ENCODE data around the gene AKAP6. TPM values are rescaled to one million over a fixed set of nuclear protein-coding genes. Genes with fewer than 3 reads are reported as not detected.

The AKAP6 gene
- polyA plus RNA-seq, 3 donors: 2.0 to 3.3 (median 2.7) TPM

DNA sequence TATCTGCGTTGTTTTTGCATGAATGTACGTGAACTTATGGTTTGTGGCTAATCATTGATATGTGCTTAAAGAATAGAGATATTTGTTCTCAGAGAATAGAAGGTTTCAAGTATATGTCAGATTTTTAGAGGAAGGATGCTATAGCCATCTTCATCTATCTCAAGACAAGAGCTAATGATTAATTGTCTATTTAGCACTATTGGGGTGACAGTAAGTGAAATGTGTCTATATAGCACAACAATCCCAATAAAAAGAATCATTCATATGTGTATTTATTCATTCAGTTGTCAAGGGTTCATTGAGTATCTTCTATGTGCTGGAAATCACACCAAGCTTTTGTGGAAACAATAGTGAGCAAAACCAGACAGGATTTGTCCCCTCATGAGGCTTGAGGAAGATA lies 310.1 kb downstream of the AKAP6 start:
- DNase-seq (ENCODE audit: low read depth in 3 of 3, low spot score in 2 of 3): no peak

GRCh38 chr14:32645551-32645950 lies 316.5 kb downstream of the AKAP6 start:
- no peak for DNase-seq (ENCODE audit: low read depth in 3 of 3, low spot score in 2 of 3)

DNA sequence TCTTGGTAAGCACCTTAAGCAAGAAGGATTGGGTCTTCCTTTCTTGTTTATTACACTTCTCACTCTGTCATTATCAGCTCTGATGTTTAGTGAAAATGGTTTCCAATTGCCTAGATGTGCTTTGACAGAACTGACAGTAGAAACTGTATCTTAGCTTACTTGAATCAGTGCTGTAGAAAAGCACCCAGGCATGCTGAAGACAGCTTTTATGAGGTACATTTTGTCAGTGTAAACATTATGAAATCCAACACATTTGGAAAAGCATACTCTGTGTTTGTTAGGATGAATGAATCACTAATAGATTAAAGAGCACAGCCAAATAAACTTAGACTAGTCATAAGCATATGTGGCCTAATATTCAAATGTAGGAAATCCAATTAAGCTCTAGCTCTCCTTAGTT lies 319.3 kb downstream of the AKAP6 start:
- no peak for DNase-seq (ENCODE audit: low read depth in 3 of 3, low spot score in 2 of 3)

DNA sequence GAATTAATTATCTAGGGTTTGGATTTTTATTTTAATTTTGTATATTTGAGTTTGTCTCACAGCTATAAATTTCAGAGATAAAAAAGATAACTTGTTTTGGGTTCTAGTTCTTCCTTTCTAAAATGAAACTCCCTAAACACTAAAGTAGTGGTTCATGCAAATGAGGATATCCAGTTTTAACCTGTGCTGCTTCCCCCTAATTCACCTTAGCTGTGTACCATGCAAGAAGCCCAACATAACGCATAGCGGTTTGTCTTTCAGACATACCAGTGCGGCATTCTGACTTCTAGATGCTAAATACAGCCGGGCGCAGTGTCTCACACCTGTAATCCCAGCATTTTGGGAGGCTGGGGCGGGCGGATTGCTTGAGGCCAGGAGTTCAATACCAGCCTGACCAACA lies 320.9 kb downstream of the AKAP6 start:
- no peak for DNase-seq (ENCODE audit: low read depth in 3 of 3, low spot score in 2 of 3)

DNA sequence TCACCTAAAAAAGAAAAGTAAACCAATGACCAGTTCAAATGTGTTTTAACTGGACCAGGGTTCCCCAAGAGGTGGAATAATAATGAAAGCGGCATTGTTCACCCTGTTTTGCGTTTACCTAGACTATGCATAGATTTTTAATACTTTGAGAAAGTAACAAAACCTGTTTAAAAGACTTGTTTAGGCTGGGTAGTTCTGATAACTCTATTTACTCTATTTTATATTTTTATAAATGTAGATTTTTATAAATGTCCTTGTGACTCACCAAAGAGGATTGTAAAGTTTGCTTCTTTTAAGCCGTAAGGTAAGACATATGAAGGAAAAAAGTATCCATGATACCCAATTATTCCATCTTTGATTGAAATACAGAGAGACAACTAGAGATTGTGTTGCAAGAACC lies 321.6 kb downstream of the AKAP6 start:
- DNase-seq (ENCODE audit: low read depth in 3 of 3, low spot score in 2 of 3): no peak

- no peak for DNase-seq (ENCODE audit: low read depth in 3 of 3, low spot score in 2 of 3)
Observed at GRCh38 chr14:32654106-32654505, 325.0 kb downstream of the AKAP6 start.

- DNase-seq (ENCODE audit: low read depth in 3 of 3, low spot score in 2 of 3): no peak
Observed at GRCh38 chr14:32656601-32657000, 327.5 kb downstream of the AKAP6 start.

GRCh38 chr14:32657081-32657480 lies 328.0 kb downstream of the AKAP6 start:
- no peak for DNase-seq (ENCODE audit: low read depth in 3 of 3, low spot score in 2 of 3)

GRCh38 chr14:32661216-32661615 lies 332.1 kb downstream of the AKAP6 start:
- DNase-seq (ENCODE audit: low read depth in 3 of 3, low spot score in 2 of 3): no peak

GRCh38 chr14:32662211-32662610 lies 333.1 kb downstream of the AKAP6 start:
- no peak for DNase-seq (ENCODE audit: low read depth in 3 of 3, low spot score in 2 of 3)

- no peak for DNase-seq (ENCODE audit: low read depth in 3 of 3, low spot score in 2 of 3)
Observed at GRCh38 chr14:32666308-32666707, 337.2 kb downstream of the AKAP6 start.

GRCh38 chr14:32667287-32667686 lies 338.2 kb downstream of the AKAP6 start:
- no peak for DNase-seq (ENCODE audit: low read depth in 3 of 3, low spot score in 2 of 3)

DNA sequence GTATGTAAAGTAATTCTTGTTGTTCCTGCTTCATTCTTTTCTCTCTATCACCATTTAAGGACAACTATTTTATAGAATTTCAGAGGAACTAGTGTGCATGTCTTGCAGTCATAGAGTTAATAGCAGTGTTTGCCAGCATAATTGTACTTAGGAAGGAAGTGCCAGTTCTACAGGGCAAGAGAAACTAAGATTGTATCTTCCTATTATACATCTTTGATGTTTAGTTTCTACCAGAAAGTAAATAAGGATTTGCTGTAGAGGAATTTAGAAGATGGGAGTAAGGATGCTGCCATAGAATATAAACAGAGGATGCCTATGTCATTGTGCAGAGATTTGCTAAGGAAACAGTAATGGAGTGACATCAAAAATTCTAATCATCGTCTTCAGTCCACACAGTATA lies 338.7 kb downstream of the AKAP6 start:
- DNase-seq (ENCODE audit: low read depth in 3 of 3, low spot score in 2 of 3): no peak

DNA sequence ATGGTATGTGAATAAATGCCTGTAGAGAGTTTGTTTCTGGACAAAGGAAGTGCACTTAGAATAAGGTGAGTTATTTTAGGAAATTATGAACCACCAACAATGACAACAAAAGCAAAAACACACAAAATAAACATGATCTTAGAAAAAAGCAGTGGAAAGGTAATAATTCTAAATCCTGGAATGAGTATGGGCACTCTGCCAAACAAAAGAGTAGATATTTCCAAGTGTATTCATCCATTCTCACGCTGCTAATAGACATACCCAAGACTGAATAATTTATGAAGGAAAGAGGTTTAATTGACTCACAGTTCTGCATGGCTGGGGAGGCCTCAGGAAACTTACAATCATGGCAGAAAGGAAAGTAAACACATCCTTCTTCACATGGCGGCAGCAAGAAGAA lies 340.3 kb downstream of the AKAP6 start:
- DNase-seq (ENCODE audit: low read depth in 3 of 3, low spot score in 2 of 3): no peak

- no peak for DNase-seq (ENCODE audit: low read depth in 3 of 3, low spot score in 2 of 3)
Observed at GRCh38 chr14:32675433-32675832, 346.3 kb downstream of the AKAP6 start.

DNA sequence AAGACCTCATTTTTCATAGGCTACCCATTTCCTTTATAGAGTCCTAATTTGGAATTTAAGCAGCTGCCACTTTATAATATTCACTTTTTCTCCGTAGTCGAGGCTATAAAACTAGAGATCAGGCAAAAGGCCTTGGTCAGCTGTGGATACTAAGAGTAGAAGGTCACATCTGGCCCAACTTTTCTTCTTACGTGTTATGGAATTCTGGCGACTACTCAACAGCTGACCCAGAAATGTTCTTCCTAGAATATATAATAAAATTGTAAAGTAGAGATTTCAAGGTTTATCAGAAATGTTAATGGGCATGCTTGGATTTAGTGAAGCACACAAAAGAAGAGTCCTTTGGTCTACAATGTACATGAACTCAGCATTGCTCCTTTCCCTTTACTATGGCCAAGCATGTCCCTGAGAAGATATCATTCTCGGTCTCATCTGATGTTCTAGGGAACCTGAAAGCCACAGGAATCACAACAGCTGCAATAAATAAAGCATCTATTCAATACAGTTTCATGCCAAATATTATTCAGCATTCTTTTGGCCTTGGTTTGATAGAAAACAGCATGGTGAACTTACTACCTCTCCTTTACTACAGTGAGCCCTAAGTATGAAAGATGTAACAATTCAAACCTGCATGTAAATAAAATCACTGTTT lies 348.2 kb downstream of the AKAP6 start:
- DNase-seq (ENCODE audit: low read depth in 3 of 3, low spot score in 2 of 3): no peak

DNA sequence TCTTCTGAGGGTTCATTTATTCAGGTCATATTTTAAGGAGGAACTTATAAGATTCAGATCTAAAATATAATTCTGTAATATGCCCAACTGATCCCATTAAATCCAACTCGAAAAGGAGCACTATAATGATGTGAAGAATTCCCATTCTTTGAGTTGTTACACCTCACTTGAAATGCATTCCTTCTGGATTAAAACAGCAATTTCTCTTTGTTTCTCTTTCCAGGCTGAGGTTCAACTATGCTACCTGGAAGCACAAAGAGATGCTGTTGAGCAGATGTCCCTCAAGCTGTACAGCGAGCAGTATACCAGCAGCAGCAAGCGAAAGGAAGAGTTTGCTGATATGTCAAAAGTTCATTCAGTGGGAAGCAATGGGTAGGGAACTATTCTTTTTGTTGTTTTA lies 349.0 kb downstream of the AKAP6 start:
- no peak for DNase-seq (ENCODE audit: low read depth in 3 of 3, low spot score in 2 of 3)

DNA sequence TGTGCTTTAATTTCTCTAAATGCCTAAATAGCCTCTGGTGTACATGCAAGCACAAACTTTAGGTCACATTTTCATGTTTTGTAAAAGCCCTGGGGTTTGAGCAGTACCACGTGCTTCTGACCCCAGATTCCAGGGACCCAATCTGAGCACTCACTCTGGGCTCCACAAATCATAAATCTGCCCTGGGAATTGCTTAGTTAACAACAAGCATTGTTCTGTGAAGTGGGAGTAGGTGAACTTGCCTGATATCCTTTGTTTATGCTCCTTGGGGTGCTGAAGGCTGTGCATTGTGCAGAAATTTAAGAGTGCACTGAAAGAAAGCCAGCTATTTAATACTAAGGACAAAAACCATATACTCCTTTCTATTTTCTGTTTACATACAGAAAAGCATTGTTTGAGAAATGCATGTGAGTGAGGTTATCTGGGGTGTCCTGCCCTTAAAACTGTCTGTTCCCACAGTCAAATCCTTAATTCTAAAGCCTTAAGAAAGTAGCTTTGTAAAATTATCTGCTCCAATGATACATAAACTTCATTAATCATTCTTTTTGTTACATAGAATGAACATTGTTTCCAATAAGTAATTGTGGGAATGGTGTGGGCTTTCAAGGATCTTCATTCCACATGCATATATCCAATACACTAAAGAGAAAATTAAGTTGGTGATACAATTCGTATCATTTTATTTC lies 351.0 kb downstream of the AKAP6 start:
- DNase-seq (ENCODE audit: low read depth in 3 of 3, low spot score in 2 of 3): no peak

- no peak for DNase-seq (ENCODE audit: low read depth in 3 of 3, low spot score in 2 of 3)
Observed at GRCh38 chr14:32681598-32681997, 352.5 kb downstream of the AKAP6 start.

DNA sequence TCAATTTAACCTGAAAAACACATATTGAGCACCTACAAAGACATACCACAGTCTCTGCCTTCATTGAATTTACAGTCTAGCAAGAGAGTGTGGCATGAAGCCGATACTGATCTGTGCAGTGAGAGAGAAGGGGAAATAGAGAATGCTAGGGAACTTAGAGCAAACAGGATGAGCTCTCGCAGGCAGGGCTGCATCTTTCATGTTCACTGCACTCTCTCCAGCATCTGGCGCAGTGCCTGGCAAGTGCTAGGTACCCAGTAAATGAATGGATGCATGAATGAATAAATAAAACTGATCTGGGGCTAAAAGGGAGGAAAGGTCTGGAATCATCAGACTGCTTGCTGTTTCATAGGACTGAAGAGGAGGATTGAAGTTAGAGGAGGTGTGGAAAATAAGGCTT lies 353.1 kb downstream of the AKAP6 start:
- no peak for DNase-seq (ENCODE audit: low read depth in 3 of 3, low spot score in 2 of 3)

DNA sequence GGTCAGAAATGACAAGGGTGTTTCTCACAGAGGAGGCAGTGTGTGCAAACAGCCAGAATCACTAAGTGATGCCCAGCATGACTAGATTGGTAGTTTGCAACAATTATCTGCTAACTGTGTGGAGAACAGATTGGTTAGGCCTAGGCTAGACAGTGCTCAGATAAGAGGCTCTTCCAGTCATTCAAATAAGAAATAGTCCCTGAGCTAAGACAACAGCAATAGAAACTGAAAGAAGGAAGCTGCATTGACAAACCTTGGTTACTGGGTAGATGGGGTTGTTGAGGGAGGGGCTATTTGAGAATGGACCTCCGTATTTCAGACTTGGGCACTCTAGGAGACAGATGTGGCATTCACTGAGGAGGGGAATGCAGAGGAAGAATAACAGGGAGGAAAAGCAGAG lies 354.6 kb downstream of the AKAP6 start:
- no peak for DNase-seq (ENCODE audit: low read depth in 3 of 3, low spot score in 2 of 3)

- DNase-seq (ENCODE audit: low read depth in 3 of 3, low spot score in 2 of 3): no peak
Observed at GRCh38 chr14:32688941-32689340, 359.8 kb downstream of the AKAP6 start.

GRCh38 chr14:32692441-32692840 lies 363.3 kb downstream of the AKAP6 start:
- no peak for DNase-seq (ENCODE audit: low read depth in 3 of 3, low spot score in 2 of 3)

Data from right renal cortex interstitium (tissue), 3 donors.